Measurements from ENCODE around the gene PER3. TPM values are rescaled to one million over a fixed set of nuclear protein-coding genes. Genes with fewer than 3 reads are reported as not detected.

PER3 gene
- total and polyA plus RNA-seq, 2 of the 8 experiments (the other 6 are each of a cell fraction or from before 2014, with no cell fraction given) = 8.3 to 9.3 TPM

- TF ChIP-seq EP300 (IDR thresholded peaks at IDR 0.05; ENCODE audit: borderline replicate concordance in 1 of 2, low read depth in 2 of 2, low read length in 2 of 2) (no peak), CHD1 (IDR thresholded peaks at IDR 0.05; ENCODE audit: low read depth, low read length) (no peak), SUZ12 (IDR thresholded peaks at IDR 0.05; ENCODE audit: low read length) (no peak), POLR2A (IDR thresholded peaks at IDR 0.05; ENCODE audit: control extremely low read depth in 1 of 2, low read depth in 2 of 2, low read length in 2 of 2) (no peak), CREB1 (IDR thresholded peaks at IDR 0.05) (no peak)
- TF ChIP-seq, protein P1, sequence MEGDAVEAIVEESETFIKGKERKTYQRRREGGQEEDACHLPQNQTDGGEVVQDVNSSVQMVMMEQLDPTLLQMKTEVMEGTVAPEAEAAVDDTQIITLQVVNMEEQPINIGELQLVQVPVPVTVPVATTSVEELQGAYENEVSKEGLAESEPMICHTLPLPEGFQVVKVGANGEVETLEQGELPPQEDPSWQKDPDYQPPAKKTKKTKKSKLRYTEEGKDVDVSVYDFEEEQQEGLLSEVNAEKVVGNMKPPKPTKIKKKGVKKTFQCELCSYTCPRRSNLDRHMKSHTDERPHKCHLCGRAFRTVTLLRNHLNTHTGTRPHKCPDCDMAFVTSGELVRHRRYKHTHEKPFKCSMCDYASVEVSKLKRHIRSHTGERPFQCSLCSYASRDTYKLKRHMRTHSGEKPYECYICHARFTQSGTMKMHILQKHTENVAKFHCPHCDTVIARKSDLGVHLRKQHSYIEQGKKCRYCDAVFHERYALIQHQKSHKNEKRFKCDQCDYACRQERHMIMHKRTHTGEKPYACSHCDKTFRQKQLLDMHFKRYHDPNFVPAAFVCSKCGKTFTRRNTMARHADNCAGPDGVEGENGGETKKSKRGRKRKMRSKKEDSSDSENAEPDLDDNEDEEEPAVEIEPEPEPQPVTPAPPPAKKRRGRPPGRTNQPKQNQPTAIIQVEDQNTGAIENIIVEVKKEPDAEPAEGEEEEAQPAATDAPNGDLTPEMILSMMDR (IDR thresholded peaks at IDR 0.05; ENCODE audit: control extremely low read depth in 1 of 3, insufficient read depth in 1 of 3, low read depth in 1 of 3, low read length in 3 of 3) = no peak
Observed at GRCh38 chr1:7873801-7874795, 90.0 kb downstream of the PER3 start (continued).

Data from H1 (cell line).